ENCODE results near the gene MXD3. TPM values are rescaled to one million over a fixed set of nuclear protein-coding genes. Genes with fewer than 3 reads are reported as not detected.
"Not testable (repeated sequence)": the region's sequence is repeated elsewhere in the genome, so short reads cannot be mapped to it uniquely, and the experiment has no call there.

MXD3 gene
- total RNA-seq, 2 experiments from 2014 or later = 93.2 to 96.9 TPM

DNA sequence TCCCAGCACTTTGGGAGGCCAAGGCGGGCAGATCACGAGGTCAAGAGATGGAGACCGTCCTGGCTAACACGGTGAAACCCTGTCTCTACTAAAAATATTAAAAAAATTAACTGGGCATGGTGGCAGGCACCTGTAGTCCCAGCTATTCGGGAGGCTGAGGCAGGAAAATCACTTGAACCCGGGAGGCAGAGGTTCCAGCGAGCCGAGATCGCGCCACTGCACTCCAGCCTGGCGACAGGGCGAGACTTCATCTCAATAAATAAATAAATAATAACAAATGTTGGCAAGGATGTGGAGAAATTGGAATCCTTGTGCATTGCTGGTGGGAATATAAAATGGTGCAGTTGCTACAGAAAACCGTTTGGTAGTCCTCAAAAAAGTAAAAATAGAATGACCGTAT, 31.3 kb upstream of the MXD3 start:
- H3K36me3 Mint-ChIP-seq (ENCODE audit: low read depth) = peaks cover 43% of the 10 kb centered on the region
- DNase-seq; H3K27me3 Mint-ChIP-seq (ENCODE audit: low read depth); H3K27ac Mint-ChIP-seq; ATAC-seq; H3K4me3 Mint-ChIP-seq; H3K9me3 Mint-ChIP-seq (ENCODE audit: insufficient read depth); POLR2A ChIA-PET: not testable (repeated sequence)
- peaks cover 43% of the 10 kb centered on the region for H3K4me1 Mint-ChIP-seq (ENCODE audit: low read depth)
- CTCF ChIA-PET = interaction anchor here (1.3 kb wide), 1 partner anchor 14 kb away, joined by 4 read pairs; the partner anchor contains the start of gene RGS14

DNA sequence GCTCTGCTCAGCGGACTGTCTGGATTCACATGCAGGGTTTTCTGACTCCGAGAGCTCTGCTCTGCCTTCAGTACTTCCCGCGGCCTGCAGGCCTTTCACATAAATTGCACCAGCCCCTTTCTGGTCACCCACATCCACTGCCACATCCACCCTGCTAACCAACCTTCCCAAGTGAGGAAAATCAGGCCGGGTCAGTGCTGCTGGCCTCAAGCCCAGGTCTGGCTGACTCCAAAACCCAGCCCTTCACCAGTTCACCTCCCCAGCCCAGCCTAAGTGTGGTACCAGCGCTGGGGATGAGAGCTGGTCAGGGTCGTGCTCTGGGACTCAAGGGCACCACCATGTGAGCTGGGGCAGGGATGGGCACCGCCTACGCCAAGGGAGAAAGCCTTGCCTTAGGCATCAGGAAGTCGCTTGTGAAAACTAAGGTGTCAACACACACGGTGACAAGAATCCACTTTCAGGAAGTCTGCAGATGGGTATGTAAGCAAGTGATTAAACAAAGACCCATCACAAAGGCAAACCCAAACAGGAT, 27.5 kb upstream of the MXD3 start:
- POLR2A ChIA-PET = no interaction called here

DNA sequence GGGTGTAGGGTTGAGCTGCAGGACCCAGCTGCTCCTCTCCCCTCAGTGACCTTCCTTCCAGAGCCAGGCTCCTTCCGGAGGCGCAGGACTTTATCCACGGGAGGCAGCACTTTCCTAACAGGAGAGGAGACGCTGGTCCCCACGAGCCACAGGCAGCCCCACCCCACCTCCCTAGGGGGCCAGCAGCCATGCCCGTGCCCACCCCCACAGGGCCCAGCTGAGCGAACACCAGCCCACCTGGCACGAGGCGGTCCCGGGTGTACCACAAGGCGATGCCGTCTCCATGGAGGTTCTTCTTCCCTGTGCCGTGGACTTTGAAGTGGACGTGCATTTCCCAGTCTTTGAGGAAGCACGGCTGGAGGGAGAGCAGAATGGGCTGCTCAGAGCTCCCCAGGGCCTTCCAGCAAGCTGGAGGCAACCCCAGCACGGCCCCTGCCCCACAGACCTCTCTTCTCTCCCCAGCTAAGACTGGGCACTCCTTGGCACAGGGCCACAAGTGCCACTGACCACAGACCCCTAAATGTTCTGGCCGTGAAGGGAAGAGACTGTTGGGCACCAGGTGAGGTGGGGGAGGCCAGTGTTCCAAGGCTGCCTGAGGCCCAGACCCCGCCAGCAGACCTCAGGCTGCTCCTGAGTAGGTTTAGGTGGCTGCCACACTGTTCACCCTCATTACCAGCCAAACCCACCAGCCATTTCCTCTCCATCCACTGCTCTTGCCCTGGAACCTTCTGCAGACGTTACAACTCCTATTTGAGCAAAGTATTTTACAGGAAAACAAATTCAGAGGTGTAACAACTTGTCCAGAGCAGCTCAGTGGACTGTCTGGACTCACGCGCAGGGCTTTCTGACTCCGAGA, 26.8 kb upstream of the MXD3 start:
- no peak for ATAC-seq
- H3K36me3 Mint-ChIP-seq (ENCODE audit: low read depth) = peaks cover 58% of the 10 kb centered on the region

More for the DNA sequence above, 27.5 kb upstream of the MXD3 start:
- H3K4me1 Mint-ChIP-seq (ENCODE audit: low read depth) = peaks cover 38% of the 10 kb centered on the region
- peak overlapping the region; percentile 60 for H3K27ac Mint-ChIP-seq
- CTCF ChIA-PET = no interaction called here
- H3K27me3 Mint-ChIP-seq (ENCODE audit: low read depth) = no peaks in the 10 kb centered on the region
- ATAC-seq (no peak), DNase-seq (no peak)
- H3K36me3 Mint-ChIP-seq (ENCODE audit: low read depth) = peaks cover 55% of the 10 kb centered on the region
- H3K4me3 Mint-ChIP-seq = no peak overlapping the region
- no peaks in the 10 kb centered on the region for H3K9me3 Mint-ChIP-seq (ENCODE audit: insufficient read depth)

DNA sequence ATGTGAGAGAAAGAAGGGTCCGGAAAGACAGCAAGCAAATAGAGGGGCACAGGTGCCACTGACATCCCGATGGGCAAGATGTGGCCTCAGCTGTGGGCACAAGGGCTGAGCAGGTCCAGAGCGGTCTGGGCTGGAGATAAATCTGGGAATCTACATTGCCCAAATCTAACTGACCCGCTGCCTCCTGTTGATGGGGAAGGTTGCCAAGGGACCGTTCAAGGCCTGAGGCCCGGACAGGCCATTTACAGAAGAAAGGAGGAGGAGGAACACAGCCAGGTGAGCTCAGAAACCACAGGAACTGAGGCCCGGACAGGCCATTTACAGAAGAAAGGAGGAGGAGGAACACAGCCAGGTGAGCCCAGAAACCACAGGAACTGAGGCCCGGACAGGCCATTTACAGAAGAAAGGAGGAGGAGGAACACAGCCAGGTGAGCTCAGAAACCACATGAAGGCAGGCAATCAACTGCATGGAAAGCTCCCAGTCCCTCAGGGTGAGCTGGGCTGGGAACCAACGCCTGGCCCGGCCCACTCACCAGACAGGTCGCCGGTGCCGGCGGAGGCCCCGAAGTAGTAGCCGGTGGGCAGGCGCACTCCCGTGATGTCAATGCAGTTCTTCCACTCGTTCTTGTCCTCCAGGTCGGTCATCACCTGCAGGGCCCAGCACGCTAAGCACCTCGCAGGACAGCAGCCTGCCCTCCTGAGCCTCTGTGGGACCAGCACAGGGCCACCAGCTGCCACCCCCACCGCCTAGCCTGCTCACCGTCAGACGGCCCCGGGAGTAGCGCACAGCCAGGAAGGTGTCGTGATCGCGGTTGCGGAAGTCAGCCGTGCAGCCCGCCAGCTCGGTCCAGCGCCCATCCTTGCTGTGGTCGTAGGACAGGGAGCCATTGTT, 25.2 kb upstream of the MXD3 start:
- peaks cover 45% of the 10 kb centered on the region for H3K4me1 Mint-ChIP-seq (ENCODE audit: low read depth)
- H3K27ac Mint-ChIP-seq = peak overlapping the region; percentile 57
- H3K27me3 Mint-ChIP-seq (ENCODE audit: low read depth) = no peaks in the 10 kb centered on the region
- H3K4me3 Mint-ChIP-seq = no peak overlapping the region
- CTCF ChIA-PET = interaction anchor here (0.8 to 1.7 kb wide), 10 partner anchors 10 to 223 kb away, joined by 3 to 11 read pairs (median 4); no protein-coding TSS in a partner anchor
- H3K36me3 Mint-ChIP-seq (ENCODE audit: low read depth) = peaks cover 62% of the 10 kb centered on the region
- POLR2A ChIA-PET = no interaction called here
- ATAC-seq = no peak
- DNase-seq = no peak
- H3K9me3 Mint-ChIP-seq (ENCODE audit: insufficient read depth) = no peaks in the 10 kb centered on the region

More for the DNA sequence above, 26.8 kb upstream of the MXD3 start:
- H3K4me3 Mint-ChIP-seq = no peak overlapping the region
- peak overlapping the region; percentile 50 for H3K27ac Mint-ChIP-seq
- no peak for DNase-seq
- H3K9me3 Mint-ChIP-seq (ENCODE audit: insufficient read depth) = no peaks in the 10 kb centered on the region
- ChIA-PET CTCF (no interaction called here), POLR2A (no interaction called here)
- H3K4me1 Mint-ChIP-seq (ENCODE audit: low read depth) = peaks cover 40% of the 10 kb centered on the region
- H3K27me3 Mint-ChIP-seq (ENCODE audit: low read depth) = no peaks in the 10 kb centered on the region

DNA sequence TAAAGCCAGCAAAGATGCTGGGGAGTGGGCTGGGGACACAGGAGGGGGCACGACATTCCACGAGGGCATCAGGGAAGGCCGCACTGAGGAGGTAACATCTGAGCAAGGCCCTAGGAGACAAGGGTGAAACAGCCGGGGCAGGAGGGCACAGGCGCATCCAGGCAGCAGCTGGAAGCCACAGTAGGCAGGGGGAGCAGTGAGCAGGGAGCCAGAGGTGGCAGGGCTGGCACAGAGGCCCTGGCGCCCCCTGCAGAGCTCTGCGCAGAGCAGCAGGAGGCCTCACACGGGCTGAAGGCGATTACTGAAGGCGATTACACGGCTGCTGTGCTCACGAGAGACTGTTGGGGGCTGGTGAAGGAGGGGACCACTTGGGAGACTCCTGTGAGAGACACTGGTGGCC, 24.4 kb upstream of the MXD3 start:
- DNase-seq = peak; percentile 48
- CTCF ChIA-PET = interaction anchor here (1.0 to 1.7 kb wide), 11 partner anchors 9 to 222 kb away, joined by 3 to 11 read pairs (median 4); no protein-coding TSS in a partner anchor
- Mint-ChIP-seq H3K4me1 (ENCODE audit: low read depth) (peaks cover 50% of the 10 kb centered on the region), H3K36me3 (ENCODE audit: low read depth) (peaks cover 62% of the 10 kb centered on the region), H3K9me3 (ENCODE audit: insufficient read depth) (no peaks in the 10 kb centered on the region), H3K27me3 (ENCODE audit: low read depth) (no peaks in the 10 kb centered on the region), H3K27ac (peak overlapping the region; percentile 57), H3K4me3 (no peak overlapping the region)
- peak; percentile 77 for ATAC-seq
- POLR2A ChIA-PET = interaction anchor here (1.2 kb wide), 1 partner anchor 16 kb away, joined by 3 read pairs; the partner anchor contains the start of gene LMAN2

DNA sequence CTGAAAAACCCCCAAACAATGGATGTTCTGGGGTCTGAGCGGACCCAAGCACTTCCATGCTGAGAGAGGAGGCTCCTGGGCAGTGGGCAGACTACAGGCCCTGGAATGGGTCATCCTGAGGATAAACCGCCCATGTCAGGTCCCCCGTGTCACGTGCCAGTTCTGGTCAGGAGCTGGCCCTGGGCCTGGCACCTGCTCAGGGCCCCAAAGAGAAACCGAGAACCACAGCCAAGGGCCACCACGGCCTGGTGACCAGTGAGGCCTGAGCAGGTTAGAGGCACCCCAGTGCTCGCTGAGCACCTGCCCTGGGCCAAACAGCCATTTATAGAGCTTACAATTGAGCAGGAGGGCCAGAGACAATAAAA, 24.0 kb upstream of the MXD3 start:
- no peak for ATAC-seq
- no peaks in the 10 kb centered on the region for H3K9me3 Mint-ChIP-seq (ENCODE audit: insufficient read depth)
- H3K27ac Mint-ChIP-seq = no peak overlapping the region
- peaks cover 50% of the 10 kb centered on the region for H3K4me1 Mint-ChIP-seq (ENCODE audit: low read depth)
- CTCF ChIA-PET = interaction anchor here (0.6 to 1.7 kb wide), 12 partner anchors 8 to 222 kb away, joined by 3 to 11 read pairs (median 4); no protein-coding TSS in a partner anchor
- DNase-seq = no peak
- no peak overlapping the region for H3K4me3 Mint-ChIP-seq
- POLR2A ChIA-PET = interaction anchor here (1.2 kb wide), 1 partner anchor 16 kb away, joined by 3 read pairs; the partner anchor contains the start of gene LMAN2
- H3K36me3 Mint-ChIP-seq (ENCODE audit: low read depth) = peaks cover 62% of the 10 kb centered on the region
- no peaks in the 10 kb centered on the region for H3K27me3 Mint-ChIP-seq (ENCODE audit: low read depth)

DNA sequence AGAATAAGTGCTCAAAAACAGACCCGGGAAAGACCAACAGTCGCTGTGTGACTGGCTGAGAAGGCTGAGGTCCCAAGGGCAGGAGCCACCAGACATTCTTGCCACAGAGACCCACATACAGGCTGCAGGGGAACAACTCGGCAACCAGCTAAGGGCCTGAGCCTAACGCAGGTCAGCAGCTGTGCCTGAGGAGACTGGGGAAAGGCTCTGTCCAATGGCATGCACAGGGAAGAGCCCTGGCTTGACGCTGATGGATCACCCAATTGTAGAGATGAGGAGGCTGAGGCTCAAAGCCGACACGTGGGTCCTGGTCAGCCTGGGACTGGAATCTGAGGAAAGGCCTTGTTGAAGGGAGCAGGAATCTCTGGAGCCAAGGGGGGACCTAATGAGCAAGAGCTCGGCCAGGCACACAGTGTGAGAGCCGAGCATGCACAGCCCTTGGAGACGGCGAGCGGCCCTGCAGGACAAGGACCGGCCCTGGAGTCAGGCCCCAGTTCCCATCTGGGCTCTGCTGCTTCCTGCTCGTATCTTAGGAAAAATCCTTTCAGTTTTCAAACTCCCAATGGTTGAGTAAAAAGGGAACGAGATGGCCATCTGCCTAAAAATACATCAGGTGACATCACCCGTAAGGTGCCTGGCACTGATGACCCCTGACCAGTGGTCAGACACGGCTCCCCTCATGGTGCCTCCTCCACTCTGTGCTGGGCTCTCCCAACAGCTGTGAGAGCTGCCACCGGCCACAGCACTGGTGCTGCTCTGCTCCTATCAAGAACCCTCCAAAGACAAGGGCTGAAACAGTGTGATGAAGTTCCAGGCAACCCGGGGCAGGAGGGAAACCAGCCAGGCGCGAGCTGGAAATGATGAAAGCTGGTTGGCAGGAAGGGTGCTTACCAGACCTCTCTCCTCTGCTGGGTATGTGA, 23.3 kb upstream of the MXD3 start:
- no peak overlapping the region for H3K27ac Mint-ChIP-seq
- H3K4me1 Mint-ChIP-seq (ENCODE audit: low read depth) = peaks cover 46% of the 10 kb centered on the region
- ChIA-PET POLR2A (interaction anchor here (1.2 kb wide), 1 partner anchor 17 kb away, joined by 3 read pairs; the partner anchor contains the start of gene LMAN2), CTCF (interaction anchor here (0.6 to 1.7 kb wide), 7 partner anchors 11 to 221 kb away, joined by 3 to 7 read pairs (median 4); no protein-coding TSS in a partner anchor)
- no peaks in the 10 kb centered on the region for H3K27me3 Mint-ChIP-seq (ENCODE audit: low read depth)
- ATAC-seq = no peak
- H3K36me3 Mint-ChIP-seq (ENCODE audit: low read depth) = peaks cover 66% of the 10 kb centered on the region
- no peak overlapping the region for H3K4me3 Mint-ChIP-seq
- no peaks in the 10 kb centered on the region for H3K9me3 Mint-ChIP-seq (ENCODE audit: insufficient read depth)
- DNase-seq = no peak

DNA sequence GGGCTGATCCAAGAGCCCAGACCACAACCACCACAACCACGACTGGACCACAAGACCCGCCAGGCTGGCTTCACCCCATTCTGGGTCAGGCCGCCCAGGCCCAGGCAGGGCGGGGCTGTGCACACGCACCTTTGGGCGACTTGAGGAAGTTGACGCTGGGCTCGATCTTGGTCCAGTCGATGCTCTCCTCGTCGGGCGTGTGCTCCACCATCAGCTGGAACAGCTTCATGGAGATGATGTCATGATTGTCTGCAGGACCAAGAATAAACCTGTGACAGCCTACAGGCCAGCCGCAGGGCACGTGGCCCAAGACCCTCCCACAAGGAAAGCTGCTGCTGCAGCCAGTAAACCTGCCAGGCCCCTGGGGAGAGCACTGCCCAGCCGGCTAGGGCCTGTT, 22.5 kb upstream of the MXD3 start:
- CTCF ChIA-PET = interaction anchor here (1.4 to 1.6 kb wide), 2 partner anchors 24 to 35 kb away, joined by 3 to 4 read pairs; no protein-coding TSS in a partner anchor
- ATAC-seq (no peak), DNase-seq (no peak)
- Mint-ChIP-seq H3K4me3 (no peak overlapping the region), H3K27ac (no peak overlapping the region), H3K27me3 (ENCODE audit: low read depth) (no peaks in the 10 kb centered on the region), H3K36me3 (ENCODE audit: low read depth) (peaks cover 64% of the 10 kb centered on the region), H3K4me1 (ENCODE audit: low read depth) (peaks cover 37% of the 10 kb centered on the region), H3K9me3 (ENCODE audit: insufficient read depth) (no peaks in the 10 kb centered on the region)
- POLR2A ChIA-PET = interaction anchor here (0.8 kb wide), 1 partner anchor 17 kb away, joined by 3 read pairs; the partner anchor contains the start of gene LMAN2

DNA sequence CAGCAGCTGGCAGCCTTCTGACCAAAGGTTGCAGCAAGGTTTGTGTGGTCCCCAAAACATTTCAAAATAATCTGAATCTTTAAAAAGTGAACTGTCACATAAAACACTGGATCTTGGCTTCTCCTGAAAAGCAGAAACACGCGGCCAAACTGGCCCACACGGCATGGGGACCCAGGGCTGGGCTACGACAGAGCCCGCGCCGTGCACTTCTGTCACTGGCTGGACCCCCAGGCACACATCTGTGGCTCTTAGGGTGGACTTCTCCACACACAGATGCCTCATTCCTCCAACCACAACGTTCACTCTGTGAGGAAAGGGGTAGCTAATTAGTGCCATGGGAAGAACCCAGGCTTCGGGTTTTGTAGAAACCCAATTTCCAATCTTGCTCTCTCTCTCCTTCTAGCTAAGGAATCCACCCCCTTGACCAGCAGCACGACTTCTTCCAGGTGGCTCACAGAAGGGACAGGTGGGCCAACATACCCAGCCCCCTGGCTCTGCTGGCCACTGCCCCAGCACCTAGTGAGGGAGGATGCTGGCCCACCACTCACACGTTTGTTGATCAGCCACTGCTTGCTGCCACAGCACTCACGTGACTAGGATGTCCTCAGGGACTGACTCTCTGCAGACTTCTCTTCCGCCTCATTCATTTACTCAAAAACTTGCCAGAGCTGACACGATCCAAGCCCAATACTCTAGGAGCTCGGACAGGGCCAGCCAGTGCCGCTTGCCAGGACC, 21.9 kb upstream of the MXD3 start:
- no peak overlapping the region for H3K27ac Mint-ChIP-seq
- no peak overlapping the region for H3K4me3 Mint-ChIP-seq
- H3K9me3 Mint-ChIP-seq (ENCODE audit: insufficient read depth) = no peaks in the 10 kb centered on the region
- POLR2A ChIA-PET = interaction anchor here (0.8 kb wide), 1 partner anchor 18 kb away, joined by 3 read pairs; the partner anchor contains the start of gene LMAN2
- H3K36me3 Mint-ChIP-seq (ENCODE audit: low read depth) = peaks cover 64% of the 10 kb centered on the region
- CTCF ChIA-PET = interaction anchor here (1.1 to 1.6 kb wide), 3 partner anchors 24 to 110 kb away, joined by 3 to 4 read pairs (median 3); no protein-coding TSS in a partner anchor
- H3K27me3 Mint-ChIP-seq (ENCODE audit: low read depth) = no peaks in the 10 kb centered on the region
- H3K4me1 Mint-ChIP-seq (ENCODE audit: low read depth) = peaks cover 33% of the 10 kb centered on the region
- DNase-seq (no peak), ATAC-seq (no peak)

DNA sequence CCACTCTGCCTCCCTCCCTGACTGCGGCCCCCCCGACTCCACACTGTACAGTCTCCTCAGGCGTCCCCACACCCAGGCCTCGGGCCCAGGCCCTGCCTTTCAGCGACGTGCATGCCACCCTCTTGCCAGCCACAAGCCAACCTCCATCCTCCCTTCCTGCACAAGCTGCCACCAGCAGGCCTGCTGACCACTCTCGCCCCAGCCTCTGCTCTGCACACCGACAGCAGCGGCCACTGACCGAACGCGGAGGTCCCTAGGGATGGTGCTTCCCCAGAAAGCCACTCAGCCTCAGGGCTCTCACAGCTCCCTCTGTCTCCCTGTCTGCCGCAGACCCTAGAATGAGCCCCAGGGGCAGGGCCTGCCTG, 21.2 kb upstream of the MXD3 start:
- Mint-ChIP-seq H3K4me1 (ENCODE audit: low read depth) (peaks cover 38% of the 10 kb centered on the region), H3K4me3 (no peak overlapping the region), H3K36me3 (ENCODE audit: low read depth) (peaks cover 63% of the 10 kb centered on the region), H3K9me3 (ENCODE audit: insufficient read depth) (no peaks in the 10 kb centered on the region), H3K27ac (peak overlapping the region; percentile 25), H3K27me3 (ENCODE audit: low read depth) (no peaks in the 10 kb centered on the region)
- CTCF ChIA-PET = interaction anchor here (1.1 to 1.6 kb wide), 3 partner anchors 18 to 111 kb away, joined by 3 to 4 read pairs (median 4); no protein-coding TSS in a partner anchor
- ATAC-seq (no peak), DNase-seq (no peak)
- POLR2A ChIA-PET = no interaction called here
